ENCODE measurements around the gene IGF2BP1.

IGF2BP1 gene

GRCh38 chr17:49041527-49041926, 44.3 kb downstream of the IGF2BP1 start:
- H3K4me3 ChIP-seq (replicated peaks; ENCODE audit: insufficient read depth, low read length) = no peak overlapping the region

GRCh38 chr17:49045376-49045775, 48.2 kb downstream of the IGF2BP1 start:
- H3K4me3 ChIP-seq (replicated peaks; ENCODE audit: insufficient read depth, low read length) = no peak overlapping the region
- no peak overlapping the region for H3K27ac ChIP-seq (replicated peaks)
- DNase-seq (ENCODE audit: low read depth in 1 of 2, low spot score in 1 of 2) = no peak
- no peak for TF ChIP-seq GABPA (IDR thresholded peaks at IDR 0.05; ENCODE audit: low read depth)
- H3K27me3 ChIP-seq (ENCODE audit: insufficient read depth, poor library complexity, severe bottlenecking) = no peaks in the 10 kb centered on the region

More at GRCh38 chr17:49041527-49041926, 44.3 kb downstream of the IGF2BP1 start:
- no peaks in the 10 kb centered on the region for H3K27me3 ChIP-seq (ENCODE audit: insufficient read depth, poor library complexity, severe bottlenecking)
- TF ChIP-seq GABPA (IDR thresholded peaks at IDR 0.05; ENCODE audit: low read depth) = no peak
- no peak for TF ChIP-seq POLR2AphosphoS5 (IDR thresholded peaks at IDR 0.05; ENCODE audit: low read depth)
- no peak for TF ChIP-seq REST (IDR thresholded peaks at IDR 0.05; ENCODE audit: insufficient replicate concordance, low read depth)
- TF ChIP-seq CTCF (IDR thresholded peaks at IDR 0.05; ENCODE audit: insufficient read depth, low read length) = no peak
- TF ChIP-seq SPI1 (IDR thresholded peaks at IDR 0.05; ENCODE audit: borderline replicate concordance, low read depth) = no peak
- DNase-seq (ENCODE audit: low read depth in 1 of 2, low spot score in 1 of 2) = no peak
- H3K27ac ChIP-seq (replicated peaks) = no peak overlapping the region

- Histone ChIP-seq H3K4me3 (replicated peaks; ENCODE audit: insufficient read depth, low read length) (no peak overlapping the region), H3K27ac (replicated peaks) (no peak overlapping the region), H3K27me3 (ENCODE audit: insufficient read depth, poor library complexity, severe bottlenecking) (no peaks in the 10 kb centered on the region)
- DNase-seq (ENCODE audit: low read depth in 1 of 2, low spot score in 1 of 2) = no peak
- no peak for TF ChIP-seq POLR2AphosphoS5 (IDR thresholded peaks at IDR 0.05; ENCODE audit: low read depth)
- TF ChIP-seq CTCF (IDR thresholded peaks at IDR 0.05; ENCODE audit: insufficient read depth, low read length) = no peak
These were observed 49.7 kb downstream of the IGF2BP1 start for GRCh38 chr17:49046912-49047311.

GRCh38 chr17:49049265-49049664, 52.1 kb downstream of the IGF2BP1 start:
- Histone ChIP-seq H3K27me3 (ENCODE audit: insufficient read depth, poor library complexity, severe bottlenecking) (no peaks in the 10 kb centered on the region), H3K27ac (replicated peaks) (no peak overlapping the region), H3K4me3 (replicated peaks; ENCODE audit: insufficient read depth, low read length) (no peak overlapping the region)
- no peak for DNase-seq (ENCODE audit: low read depth in 1 of 2, low spot score in 1 of 2)
- TF ChIP-seq CTCF (IDR thresholded peaks at IDR 0.05; ENCODE audit: insufficient read depth, low read length) (no peak), GABPA (IDR thresholded peaks at IDR 0.05; ENCODE audit: low read depth) (no peak), POLR2AphosphoS5 (IDR thresholded peaks at IDR 0.05; ENCODE audit: low read depth) (no peak), REST (IDR thresholded peaks at IDR 0.05; ENCODE audit: insufficient replicate concordance, low read depth) (no peak), SPI1 (IDR thresholded peaks at IDR 0.05; ENCODE audit: borderline replicate concordance, low read depth) (no peak)

Measured in HL-60 (cell line).